OCI-LY1 (cell line): Measurements from ENCODE around the gene SPRR2B.
"Not testable (repeated sequence)": the region's sequence is repeated elsewhere in the genome, so short reads cannot be mapped to it uniquely, and the experiment has no call there.

Experiments used
- H2AFZ ChIP-seq: fragments of 200-600 bp; sonication (generic), shearing (Covaris generic); 2 replicates; pipeline ENCODE4 v1.6.0; 2014; ENCODE audit warnings: antibody characterized with exemption, mild to moderate bottlenecking, low read length
- H3F3A ChIP-seq: fragments of 200-600 bp; sonication (generic), shearing (Covaris generic); 2 replicates; pipeline ENCODE4 v1.6.0; 2014; ENCODE audit warnings: mild to moderate bottlenecking, antibody characterized with exemption, low read length, moderate library complexity; ENCODE audit not compliant: insufficient read depth
- H3K27ac ChIP-seq: fragments of 200-600 bp; sonication (generic); 2 replicates; pipeline ENCODE4 v1.5.1; 2014; ENCODE audit warnings: low read length, mixed run types, mild to moderate bottlenecking, low read depth; ENCODE audit not compliant: poor library complexity, severe bottlenecking
- H3K27me3 ChIP-seq: fragments of 200-600 bp; sonication (generic); 2 replicates; pipeline ENCODE4 v1.6.0; 2014; ENCODE audit warnings: antibody characterized with exemption, mild to moderate bottlenecking, low read length, moderate library complexity; ENCODE audit not compliant: insufficient read depth
- H3K36me3 ChIP-seq: fragments of 200-600 bp; sonication (generic); 2 replicates; pipeline ENCODE4 v1.6.1; 2014; ENCODE audit warnings: mild to moderate bottlenecking, antibody characterized with exemption, low read length, moderate library complexity, mixed read lengths; ENCODE audit not compliant: insufficient read depth
- H3K4me1 ChIP-seq: fragments of 200-600 bp; sonication (generic); 2 replicates; pipeline ENCODE4 v1.5.1; 2014; ENCODE audit warnings: mild to moderate bottlenecking, low read length, moderate library complexity; ENCODE audit not compliant: insufficient read depth, severe bottlenecking
- H3K4me2 ChIP-seq: fragments of 200-600 bp; sonication (generic), shearing (Covaris generic); 2 replicates; pipeline ENCODE4 v1.6.1; 2014; ENCODE audit warnings: low read length
- H3K4me3 ChIP-seq: fragments of 200-600 bp; sonication (generic); 2 replicates; pipeline ENCODE4 v1.5.1; 2014; ENCODE audit warnings: low read length, low read depth, mild to moderate bottlenecking, mixed read lengths; ENCODE audit not compliant: poor library complexity, severe bottlenecking
- H3K79me2 ChIP-seq: fragments of 200-600 bp; shearing (Covaris generic); 2 replicates; pipeline ENCODE4 v1.6.1; 2016; ENCODE audit warnings: mixed run types, low read length, mixed read lengths; ENCODE audit not compliant: insufficient read depth
- H3K9ac ChIP-seq: fragments of 200-600 bp; sonication (generic), shearing (Covaris generic); 2 replicates; pipeline ENCODE4 v1.6.1; 2014; ENCODE audit warnings: mild to moderate bottlenecking, low read length, mixed read lengths
- H3K9me2 ChIP-seq: fragments of 200-600 bp; sonication (generic), shearing (Covaris generic); 2 replicates; pipeline ENCODE4 v1.6.1; 2014; ENCODE audit warnings: low read depth, mild to moderate bottlenecking, low read length, mixed read lengths
- H3K9me3 ChIP-seq: fragments of 200-600 bp; shearing (Covaris generic); 2 replicates; pipeline ENCODE4 v1.6.1; 2014; ENCODE audit warnings: low read length, mixed read lengths
- H4K20me1 ChIP-seq: fragments of 200-600 bp; sonication (generic), shearing (Covaris generic); 2 replicates; pipeline ENCODE4 v1.6.0; 2016; ENCODE audit warnings: mild to moderate bottlenecking, low read length; ENCODE audit not compliant: insufficient read depth
- CTCF ChIP-seq: fragments of 200-600 bp; sonication (generic), shearing (Covaris generic); IDR thresholded peaks from 2 replicates; pipeline ENCODE4 v1.5.1; 2017; ENCODE audit warnings: mild to moderate bottlenecking, antibody characterized with exemption, low read length, moderate library complexity, mixed read lengths
- EZH2 ChIP-seq: fragments of 200-600 bp; sonication (generic), shearing (Covaris generic); IDR thresholded peaks from 2 replicates; pipeline ENCODE4 v1.8.0; 2017; ENCODE audit warnings: borderline replicate concordance, mixed run types, mild to moderate bottlenecking, antibody characterized with exemption, low read length, moderate library complexity, mixed read lengths

SPRR2B gene

GRCh38 chr1:153023109-153023508, 48.3 kb downstream of the SPRR2B start:
- Histone ChIP-seq H4K20me1 (no peaks in the 10 kb centered on the region), H3K9me3 (no peaks in the 10 kb centered on the region), H3K9ac (no peak overlapping the region), H3K27ac (no peak overlapping the region), H3K27me3 (no peaks in the 10 kb centered on the region), H3K4me1 (no peaks in the 10 kb centered on the region), H3K4me2 (no peak overlapping the region), H3K9me2 (no peaks in the 10 kb centered on the region), H3F3A (no peaks in the 10 kb centered on the region), H2AFZ (no peak overlapping the region), H3K79me2 (no peaks in the 10 kb centered on the region), H3K36me3 (no peaks in the 10 kb centered on the region), H3K4me3 (no peak overlapping the region)
- no peak for TF ChIP-seq CTCF
- TF ChIP-seq EZH2 = no peak

GRCh38 chr1:153022340-153022739, 49.1 kb downstream of the SPRR2B start:
- H3K4me2 ChIP-seq, H4K20me1 ChIP-seq, H3K9me3 ChIP-seq, H3K79me2 ChIP-seq, H3K9me2 ChIP-seq, H3K27ac ChIP-seq, H3K4me1 ChIP-seq, H3K27me3 ChIP-seq, H3K4me3 ChIP-seq, H3F3A ChIP-seq, H3K9ac ChIP-seq, H3K36me3 ChIP-seq, H2AFZ ChIP-seq: not testable (repeated sequence)

- not testable (repeated sequence) for H2AFZ ChIP-seq, H3K9ac ChIP-seq, H3K27me3 ChIP-seq
These were observed 49.6 kb downstream of the SPRR2B start for GRCh38 chr1:153021829-153022228.

More at GRCh38 chr1:153021829-153022228, 49.6 kb downstream of the SPRR2B start:
- not testable (repeated sequence) for H3K27ac ChIP-seq, H3K4me2 ChIP-seq, H3K36me3 ChIP-seq, H3K4me1 ChIP-seq, H4K20me1 ChIP-seq, H3K9me2 ChIP-seq, H3K4me3 ChIP-seq, H3K79me2 ChIP-seq, H3F3A ChIP-seq, H3K9me3 ChIP-seq
